ENCODE measurements around the gene C1RL.

DNA sequence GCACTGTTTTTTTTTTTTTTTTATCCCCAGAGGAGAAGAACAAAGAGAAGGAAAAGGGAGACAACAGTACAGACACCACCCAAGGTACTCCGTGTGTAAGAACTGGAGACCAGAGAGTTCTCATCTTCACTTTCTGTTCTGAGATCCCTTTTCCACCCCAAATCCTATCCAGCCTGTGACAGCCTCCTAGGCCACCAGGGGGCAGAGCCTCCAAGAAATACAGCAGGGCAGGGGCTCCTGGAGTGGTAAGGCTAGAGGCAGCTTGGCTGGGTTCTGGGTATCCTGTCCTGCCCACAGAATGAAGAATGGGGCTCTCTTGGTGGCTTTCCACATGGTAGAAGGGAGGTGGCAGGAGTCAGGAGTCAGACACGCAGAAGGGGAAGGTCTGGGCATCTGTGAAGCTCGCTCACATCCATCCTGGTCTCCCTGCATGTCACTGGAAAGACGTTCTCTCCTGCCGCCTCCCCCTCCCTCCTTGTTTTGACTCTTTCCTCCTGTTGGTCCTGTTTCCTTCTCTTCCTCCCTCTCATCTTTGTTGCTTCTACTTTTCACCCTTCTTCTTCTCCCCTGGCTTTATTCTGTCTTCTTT, 33.1 kb upstream of the C1RL start:
- TF ChIP-seq, protein P1, sequence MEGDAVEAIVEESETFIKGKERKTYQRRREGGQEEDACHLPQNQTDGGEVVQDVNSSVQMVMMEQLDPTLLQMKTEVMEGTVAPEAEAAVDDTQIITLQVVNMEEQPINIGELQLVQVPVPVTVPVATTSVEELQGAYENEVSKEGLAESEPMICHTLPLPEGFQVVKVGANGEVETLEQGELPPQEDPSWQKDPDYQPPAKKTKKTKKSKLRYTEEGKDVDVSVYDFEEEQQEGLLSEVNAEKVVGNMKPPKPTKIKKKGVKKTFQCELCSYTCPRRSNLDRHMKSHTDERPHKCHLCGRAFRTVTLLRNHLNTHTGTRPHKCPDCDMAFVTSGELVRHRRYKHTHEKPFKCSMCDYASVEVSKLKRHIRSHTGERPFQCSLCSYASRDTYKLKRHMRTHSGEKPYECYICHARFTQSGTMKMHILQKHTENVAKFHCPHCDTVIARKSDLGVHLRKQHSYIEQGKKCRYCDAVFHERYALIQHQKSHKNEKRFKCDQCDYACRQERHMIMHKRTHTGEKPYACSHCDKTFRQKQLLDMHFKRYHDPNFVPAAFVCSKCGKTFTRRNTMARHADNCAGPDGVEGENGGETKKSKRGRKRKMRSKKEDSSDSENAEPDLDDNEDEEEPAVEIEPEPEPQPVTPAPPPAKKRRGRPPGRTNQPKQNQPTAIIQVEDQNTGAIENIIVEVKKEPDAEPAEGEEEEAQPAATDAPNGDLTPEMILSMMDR (IDR thresholded peaks at IDR 0.05; ENCODE audit: poor library complexity) = peak; percentile 55
- no peak for TF ChIP-seq EZH2 (IDR thresholded peaks at IDR 0.05; ENCODE audit: borderline replicate concordance)

Data from hepatocyte (in vitro differentiated cells).